ENCODE measurements around the gene TLL1. TPM values are rescaled to one million over a fixed set of nuclear protein-coding genes. Genes with fewer than 3 reads are reported as not detected.

TLL1 gene
- total and polyA plus RNA-seq, 2 donors (not counting 3 experiments of a cell fraction or from before 2014, with no cell fraction given): 0.41 to 1.4 TPM

DNA sequence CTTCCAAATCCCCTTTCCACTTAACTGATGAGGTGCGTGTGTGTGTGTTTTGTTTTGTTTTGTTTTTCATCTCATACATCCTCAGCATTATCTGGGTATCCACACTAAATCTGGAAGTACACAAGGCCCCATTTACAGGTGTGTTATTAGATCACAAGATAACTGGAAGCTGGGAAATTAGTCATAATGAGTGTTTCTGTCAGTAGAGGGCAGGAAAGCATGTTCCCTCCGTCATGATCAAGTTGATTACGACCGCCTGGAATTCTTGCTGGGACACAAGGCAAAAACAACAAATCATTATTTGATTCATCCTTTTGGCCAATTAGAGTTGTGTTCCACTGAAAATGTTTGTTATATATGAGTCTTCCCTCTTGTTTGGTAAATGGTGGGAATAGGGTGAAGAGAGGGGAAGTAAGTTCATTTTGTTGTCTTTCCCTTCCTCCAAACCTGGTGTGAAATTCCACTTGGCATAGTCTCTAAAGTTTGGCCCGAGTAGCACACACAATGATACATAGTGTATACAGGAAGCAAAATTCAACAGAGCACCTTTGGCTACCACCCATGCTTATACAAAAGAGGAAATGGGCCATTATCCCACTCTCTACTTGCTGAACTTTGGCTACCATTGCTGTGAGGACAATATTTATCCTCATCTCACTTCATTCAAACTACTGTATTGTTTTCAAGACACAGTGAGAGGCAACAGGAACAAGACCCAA, 33.3 kb upstream of the TLL1 start:
- H3K9me1 ChIP-seq (replicated peaks; ENCODE audit: control insufficient read depth, extremely low read depth, insufficient read depth, low read length): no peaks in the 10 kb centered on the region
- DNase-seq (ENCODE audit: low read depth, low spot score) (peak; percentile 62), FAIRE-seq (peak; percentile 33)
- H3K36me3 ChIP-seq (ENCODE audit: control insufficient read depth in 2 of 2, extremely low read depth in 1 of 2, insufficient read depth in 2 of 2, low read length in 2 of 2): no peaks in the 10 kb centered on the region
- H3K27me3 ChIP-seq (ENCODE audit: control insufficient read depth in 2 of 2, insufficient read depth in 2 of 2, low read length in 2 of 2): no peaks in the 10 kb centered on the region
- no peak overlapping the region for H3K4me3 ChIP-seq (replicated peaks in 1 of 3; ENCODE audit: insufficient read depth in 1 of 3, low read depth in 1 of 3, low read length in 3 of 3)
- CTCF ChIA-PET: interaction anchor here (1.0 to 1.9 kb wide), 2 partner anchors 10 to 12 kb away, joined by 3 to 5 read pairs; no protein-coding TSS in a partner anchor
- H3K27ac ChIP-seq (ENCODE audit: insufficient read depth, low read depth, low read length): peak overlapping the region; percentile 36
- no peaks in the 10 kb centered on the region for H3K79me2 ChIP-seq (ENCODE audit: control insufficient read depth, insufficient read depth, low read length)
- no peaks in the 10 kb centered on the region for H4K20me1 ChIP-seq (replicated peaks; ENCODE audit: control insufficient read depth, extremely low read depth, insufficient read depth, low read length)
- intact Hi-C loops (cut with micrococcal nuclease): no loop called here
- POLR2A ChIA-PET: no interaction called here
- dilution Hi-C loops (cut with MboI; ENCODE audit: extremely low pct_ligation_motif_present, low sequenced_read_pairs): no loop called here
- H3K4me1 ChIP-seq (ENCODE audit: control insufficient read depth, extremely low read depth, insufficient read depth, low read length): peaks cover 13% of the 10 kb centered on the region
- no peaks in the 10 kb centered on the region for H3K9me3 ChIP-seq (replicated peaks; ENCODE audit: control insufficient read depth, insufficient read depth, low read length)
- no peak overlapping the region for H3K9ac ChIP-seq (replicated peaks; ENCODE audit: extremely low read depth, insufficient read depth, low read length)
- TF ChIP-seq POLR2AphosphoS5 (IDR thresholded peaks at IDR 0.05; ENCODE audit: insufficient read depth, low read depth, low read length) (peak; percentile 42), GATA2 (IDR thresholded peaks at IDR 0.05; ENCODE audit: insufficient read depth, insufficient read length, low read depth, low read length) (peak; percentile 77), POLR2A (IDR thresholded peaks at IDR 0.05; ENCODE audit: low read depth, low read length) (no peak)
- TF ChIP-seq, protein P1, sequence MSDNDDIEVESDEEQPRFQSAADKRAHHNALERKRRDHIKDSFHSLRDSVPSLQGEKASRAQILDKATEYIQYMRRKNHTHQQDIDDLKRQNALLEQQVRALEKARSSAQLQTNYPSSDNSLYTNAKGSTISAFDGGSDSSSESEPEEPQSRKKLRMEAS (IDR thresholded peaks at IDR 0.05; ENCODE audit: insufficient read depth, insufficient read length): no peak
- TF ChIP-seq, protein P2, sequence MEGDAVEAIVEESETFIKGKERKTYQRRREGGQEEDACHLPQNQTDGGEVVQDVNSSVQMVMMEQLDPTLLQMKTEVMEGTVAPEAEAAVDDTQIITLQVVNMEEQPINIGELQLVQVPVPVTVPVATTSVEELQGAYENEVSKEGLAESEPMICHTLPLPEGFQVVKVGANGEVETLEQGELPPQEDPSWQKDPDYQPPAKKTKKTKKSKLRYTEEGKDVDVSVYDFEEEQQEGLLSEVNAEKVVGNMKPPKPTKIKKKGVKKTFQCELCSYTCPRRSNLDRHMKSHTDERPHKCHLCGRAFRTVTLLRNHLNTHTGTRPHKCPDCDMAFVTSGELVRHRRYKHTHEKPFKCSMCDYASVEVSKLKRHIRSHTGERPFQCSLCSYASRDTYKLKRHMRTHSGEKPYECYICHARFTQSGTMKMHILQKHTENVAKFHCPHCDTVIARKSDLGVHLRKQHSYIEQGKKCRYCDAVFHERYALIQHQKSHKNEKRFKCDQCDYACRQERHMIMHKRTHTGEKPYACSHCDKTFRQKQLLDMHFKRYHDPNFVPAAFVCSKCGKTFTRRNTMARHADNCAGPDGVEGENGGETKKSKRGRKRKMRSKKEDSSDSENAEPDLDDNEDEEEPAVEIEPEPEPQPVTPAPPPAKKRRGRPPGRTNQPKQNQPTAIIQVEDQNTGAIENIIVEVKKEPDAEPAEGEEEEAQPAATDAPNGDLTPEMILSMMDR (IDR thresholded peaks at IDR 0.05; ENCODE audit: extremely low read depth in 1 of 2, insufficient read depth in 1 of 2, low read depth in 1 of 2, low read length in 2 of 2): no peak
- H3K4me2 ChIP-seq (ENCODE audit: insufficient read depth, low read length): peak overlapping the region; percentile 13
- H2AFZ ChIP-seq (ENCODE audit: low read depth, low read length): peak overlapping the region; percentile 25
- BruUV-seq (replicated peaks): no TSS peak

Data from endothelial cell of umbilical vein (primary cell).